Measurements from ENCODE around the gene CD247. TPM values are rescaled to one million over a fixed set of nuclear protein-coding genes. Genes with fewer than 3 reads are reported as not detected.

CD247 gene
- total RNA-seq, 1 donor from 2014 or later, result not detected

- DNase-seq (ENCODE audit: low read depth in 2 of 2), result no peak
Observed at GRCh38 chr1:167440776-167441175, 77.6 kb downstream of the CD247 start.

- DNase-seq (ENCODE audit: low read depth in 2 of 2), result no peak
Observed at GRCh38 chr1:167440345-167440744, 78.0 kb downstream of the CD247 start.

- peak; percentile 39 to 56 for DNase-seq (ENCODE audit: low read depth in 2 of 2)
Observed at GRCh38 chr1:167439301-167439988, 78.9 kb downstream of the CD247 start.

DNA sequence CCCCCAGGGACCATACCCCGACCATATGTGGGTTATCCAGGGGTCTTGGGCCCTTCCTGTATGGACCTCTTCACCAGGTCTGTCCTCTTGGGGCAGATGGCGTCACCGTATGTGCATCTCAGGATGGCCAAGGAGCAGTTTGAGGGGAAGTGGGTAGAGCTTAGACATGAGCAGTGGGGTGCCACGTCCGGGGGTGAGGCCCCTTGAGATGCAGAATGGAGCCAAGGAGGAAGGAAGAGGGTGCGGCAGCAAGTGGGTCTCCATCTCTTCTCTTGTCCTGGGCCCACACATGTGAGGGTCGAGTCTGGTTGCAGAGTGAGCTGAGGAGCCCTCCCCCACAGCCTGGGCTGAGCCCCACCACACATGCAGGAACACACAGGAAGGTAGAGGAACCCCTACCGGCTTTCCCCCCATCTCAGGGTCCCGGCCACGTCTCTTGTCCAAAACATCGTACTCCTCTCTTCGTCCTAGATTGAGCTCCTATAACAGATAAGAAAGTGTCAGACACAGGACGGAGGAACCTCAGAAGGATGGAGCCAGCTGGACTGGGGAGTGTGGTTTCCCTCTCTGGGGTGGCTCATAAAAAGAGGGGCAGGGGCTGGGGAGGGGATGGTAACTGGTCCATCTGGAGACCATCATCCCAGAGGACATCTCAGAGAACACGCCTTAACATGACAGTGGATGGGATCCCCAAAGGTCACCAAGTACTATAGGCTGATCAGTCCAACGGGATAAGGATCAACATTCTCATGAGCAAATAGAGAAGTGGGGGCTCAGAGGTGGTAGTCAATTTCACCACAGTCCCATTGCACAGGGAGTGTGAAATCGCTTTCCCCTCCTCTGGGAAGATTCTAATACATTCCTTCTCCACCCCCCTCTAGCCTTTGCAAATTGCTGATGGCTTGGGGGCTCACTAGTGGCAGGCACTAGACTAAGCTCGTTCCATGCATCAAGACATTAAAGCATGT is 79.9 kb downstream of the CD247 start:
- DNase-seq (ENCODE audit: low read depth in 2 of 2), result no peak

- DNase-seq (ENCODE audit: low read depth in 2 of 2), result no peak
Observed at GRCh38 chr1:167435484-167435883, 82.8 kb downstream of the CD247 start.

DNA sequence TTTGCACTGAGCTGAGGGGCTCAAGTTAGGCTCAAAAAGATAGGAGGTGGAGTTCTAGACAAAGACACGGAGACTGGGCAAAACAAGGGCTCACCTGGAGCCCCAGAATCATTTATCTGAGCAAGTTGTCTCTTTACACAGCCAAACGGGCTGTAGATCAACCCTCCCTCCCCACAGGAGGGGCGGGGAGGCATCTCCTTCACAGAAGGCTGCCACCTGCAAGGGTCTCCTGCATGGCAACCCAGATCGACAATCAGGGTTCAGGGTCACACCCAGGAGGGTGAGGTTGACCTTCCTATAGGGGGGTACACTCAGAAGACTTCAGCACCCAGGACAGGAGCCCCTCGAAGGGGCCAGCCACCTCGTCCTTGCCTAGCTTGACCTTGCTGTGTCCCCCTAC is 84.0 kb downstream of the CD247 start:
- DNase-seq (ENCODE audit: low read depth in 2 of 2), result no peak

- no peak for DNase-seq (ENCODE audit: low read depth in 2 of 2)
Observed at GRCh38 chr1:167433884-167434283, 84.4 kb downstream of the CD247 start.

DNA sequence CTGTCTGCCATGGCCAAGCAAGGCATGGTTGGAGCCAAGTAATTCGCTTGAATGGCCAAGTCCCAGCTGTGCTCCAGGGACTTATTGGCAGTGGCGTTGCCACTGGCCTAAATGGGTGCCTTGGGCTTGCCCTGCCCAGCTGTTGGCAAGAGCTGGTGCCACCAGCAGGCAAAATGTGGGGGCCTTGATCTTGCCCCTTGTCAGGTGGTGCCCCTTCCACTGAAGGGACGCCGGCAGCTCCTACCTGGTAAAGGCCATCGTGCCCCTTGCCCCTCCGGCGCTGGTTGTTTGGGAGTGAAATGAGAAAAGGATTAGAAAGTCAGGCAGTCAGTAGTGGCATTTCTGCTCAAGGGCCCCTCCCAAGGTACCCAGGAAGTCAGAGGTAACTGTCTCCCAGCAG is 85.5 kb downstream of the CD247 start:
- DNase-seq (ENCODE audit: low read depth in 2 of 2), result no peak

DNA sequence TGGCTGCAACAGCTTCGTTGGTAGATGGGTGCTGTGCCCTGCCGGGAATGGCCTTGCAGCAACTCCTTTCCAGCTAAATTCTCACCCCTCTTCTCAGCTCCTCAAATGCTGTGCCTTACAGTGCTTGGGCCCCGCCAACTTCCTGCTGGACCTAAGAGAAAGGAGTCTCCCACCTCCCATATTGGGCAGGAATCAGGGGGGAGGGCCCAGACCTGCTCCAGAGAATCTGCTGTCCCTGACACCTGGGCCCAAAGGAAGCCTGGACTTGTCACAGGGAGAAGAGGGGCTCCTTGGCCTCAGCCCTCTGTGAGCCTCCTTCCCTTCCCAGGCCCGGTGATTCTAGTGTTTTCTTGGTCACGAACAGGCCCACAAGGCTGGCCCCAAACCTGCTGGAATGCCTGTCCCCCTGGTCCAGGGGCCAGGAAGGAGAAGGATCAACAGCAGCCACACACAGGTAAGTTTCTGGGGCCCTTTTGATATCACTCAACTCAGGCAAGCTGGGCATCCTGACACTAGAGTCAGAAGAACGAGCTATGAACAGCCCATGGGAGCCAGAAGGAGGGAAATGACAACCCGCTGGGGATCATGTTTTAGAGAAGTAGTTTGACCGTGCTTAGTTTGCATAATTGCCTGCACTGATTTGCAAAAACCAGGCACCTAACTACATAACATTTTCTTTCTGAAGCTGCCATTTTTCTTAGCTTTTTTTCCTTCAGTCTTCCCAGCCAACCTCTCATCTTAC is 86.2 kb downstream of the CD247 start:
- DNase-seq (ENCODE audit: low read depth in 2 of 2), result no peak

- no peak for DNase-seq (ENCODE audit: low read depth in 2 of 2)
Observed at GRCh38 chr1:167431261-167431908, 86.9 kb downstream of the CD247 start.

DNA sequence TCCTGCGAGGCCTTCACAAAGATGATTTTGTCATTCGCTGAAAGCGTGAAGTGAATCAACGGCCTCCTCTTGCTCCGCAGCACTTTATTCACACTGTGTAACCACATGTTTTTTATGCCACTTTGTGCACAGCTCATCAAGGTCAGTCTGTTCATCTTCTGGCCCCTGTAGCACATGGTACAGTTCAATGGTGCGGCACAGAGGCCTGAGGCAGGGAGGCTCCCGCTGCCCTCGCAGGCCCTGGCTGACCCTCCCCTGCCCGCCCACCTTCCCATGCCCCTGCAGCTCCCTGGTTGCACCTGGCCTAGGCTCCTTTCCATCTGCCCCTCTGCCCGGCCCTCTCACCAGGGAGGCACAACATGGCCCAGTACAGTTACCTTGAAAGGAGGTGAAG is 87.5 kb downstream of the CD247 start:
- DNase-seq (ENCODE audit: low read depth in 2 of 2), result no peak

- peak in 1 of 2 donors; percentile 61 for DNase-seq (ENCODE audit: low read depth in 2 of 2)
Observed at GRCh38 chr1:167430134-167430848, 88.0 kb downstream of the CD247 start.

DNA sequence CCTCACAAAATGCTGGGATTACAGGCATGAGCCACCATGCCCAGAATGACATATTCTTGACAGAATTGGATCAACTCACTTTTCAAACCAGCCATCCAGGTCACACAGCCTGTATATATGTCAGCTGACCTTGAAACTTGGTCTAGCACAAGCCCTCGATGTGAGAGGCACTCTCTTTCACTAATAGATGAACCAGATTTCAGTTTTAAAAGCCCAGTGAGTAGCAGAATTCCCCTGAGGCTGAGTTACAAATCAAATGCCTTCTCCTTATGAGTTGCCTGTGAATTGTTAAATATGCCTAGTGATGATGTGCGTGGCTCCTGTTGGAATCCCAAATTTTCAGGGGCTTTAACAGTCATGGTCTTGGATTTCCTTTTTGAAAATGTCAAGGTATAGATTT is 88.7 kb downstream of the CD247 start:
- DNase-seq (ENCODE audit: low read depth in 2 of 2), result no peak

- DNase-seq (ENCODE audit: low read depth in 2 of 2), result peak; percentile 28 to 61
Observed at GRCh38 chr1:167428395-167428794, 89.9 kb downstream of the CD247 start.

DNA sequence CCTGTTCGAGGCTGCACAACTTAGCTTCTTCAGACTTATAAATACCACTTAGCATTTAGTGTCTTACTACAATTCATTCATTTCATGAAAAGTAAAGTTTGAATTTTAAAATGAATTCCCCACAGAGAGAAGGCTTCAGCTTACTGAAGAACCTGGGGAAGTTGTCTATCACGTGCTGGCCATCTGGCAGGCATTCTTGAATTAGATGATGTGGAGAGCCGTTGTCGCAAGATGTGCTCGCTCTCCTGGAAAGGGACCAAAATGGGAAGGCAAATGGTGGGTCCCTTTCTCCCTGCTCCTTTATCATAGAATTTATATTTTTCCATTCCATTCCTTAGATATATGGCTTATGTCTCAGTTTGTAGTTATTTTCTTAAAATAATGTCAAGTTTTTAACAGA is 90.5 kb downstream of the CD247 start:
- DNase-seq (ENCODE audit: low read depth in 2 of 2), result no peak

GRCh38 chr1:167426716-167427115 is 91.6 kb downstream of the CD247 start:
- DNase-seq (ENCODE audit: low read depth in 2 of 2), result no peak

DNA sequence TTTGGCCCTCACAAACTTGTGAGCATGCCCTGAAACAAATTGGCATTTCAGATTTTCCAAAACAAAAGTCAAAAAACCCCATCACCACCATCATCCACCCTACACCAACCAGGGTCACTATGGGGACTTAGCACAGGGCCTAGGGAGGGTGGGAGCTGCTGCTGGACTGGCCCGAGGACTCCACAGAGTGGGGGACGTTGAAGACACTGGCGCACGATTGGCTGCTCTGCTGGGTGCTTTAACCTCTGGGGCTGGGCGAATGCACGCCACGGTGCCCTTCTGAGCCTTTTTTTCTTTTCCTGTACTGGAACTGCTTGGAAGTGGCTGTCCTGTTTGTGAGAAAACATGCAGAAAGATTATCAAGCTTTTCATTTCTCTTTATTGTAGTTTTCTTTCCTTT is 92.8 kb downstream of the CD247 start:
- DNase-seq (ENCODE audit: low read depth in 2 of 2), result no peak

DNA sequence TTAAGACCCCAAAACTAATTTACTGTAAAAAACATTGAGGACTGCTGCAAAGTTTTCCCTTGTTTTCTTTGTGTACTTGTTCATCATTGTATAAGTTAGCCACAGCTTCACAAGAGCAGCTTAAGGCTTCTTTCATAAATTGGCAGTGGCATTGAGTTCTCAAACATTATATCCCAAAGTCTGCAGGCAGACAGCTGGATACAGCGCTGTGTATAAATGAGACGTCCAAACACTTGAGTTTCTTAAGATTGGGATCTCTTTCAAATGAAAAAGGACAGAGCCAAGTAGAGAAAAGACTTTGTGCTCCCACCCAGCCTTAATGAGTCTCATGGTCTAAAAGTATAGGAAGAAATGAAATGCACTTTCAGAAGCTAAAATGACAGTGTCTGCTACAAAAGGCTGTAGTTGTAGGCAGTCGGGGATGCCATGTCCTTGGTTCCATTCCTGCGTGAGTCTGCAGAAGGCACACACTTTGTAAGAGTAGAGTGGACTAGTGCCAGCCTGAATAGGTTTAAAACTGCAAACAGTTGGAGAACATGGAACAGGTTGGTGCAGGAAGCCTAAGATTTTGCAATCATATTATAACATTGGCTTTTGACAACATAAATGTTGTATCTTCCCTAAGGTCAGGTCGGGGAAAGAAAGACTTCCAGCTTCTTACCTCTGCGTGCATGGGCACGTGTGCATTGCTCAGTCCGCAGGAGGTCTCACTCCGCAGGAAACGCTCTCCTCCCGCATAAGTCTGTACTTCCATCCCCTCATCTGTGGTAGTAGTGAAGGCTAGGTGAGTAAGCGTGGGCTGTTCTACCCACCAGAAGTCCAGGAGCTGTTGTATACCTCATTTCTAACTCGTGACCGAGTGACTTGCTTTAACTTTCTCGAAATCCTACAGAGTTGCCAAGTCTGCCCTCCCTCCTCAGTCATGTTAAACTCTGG is 94.4 kb downstream of the CD247 start:
- no peak for DNase-seq (ENCODE audit: low read depth in 2 of 2)

- no peak for DNase-seq (ENCODE audit: low read depth in 2 of 2)
Observed at GRCh38 chr1:167420510-167420909, 97.8 kb downstream of the CD247 start.

DNA sequence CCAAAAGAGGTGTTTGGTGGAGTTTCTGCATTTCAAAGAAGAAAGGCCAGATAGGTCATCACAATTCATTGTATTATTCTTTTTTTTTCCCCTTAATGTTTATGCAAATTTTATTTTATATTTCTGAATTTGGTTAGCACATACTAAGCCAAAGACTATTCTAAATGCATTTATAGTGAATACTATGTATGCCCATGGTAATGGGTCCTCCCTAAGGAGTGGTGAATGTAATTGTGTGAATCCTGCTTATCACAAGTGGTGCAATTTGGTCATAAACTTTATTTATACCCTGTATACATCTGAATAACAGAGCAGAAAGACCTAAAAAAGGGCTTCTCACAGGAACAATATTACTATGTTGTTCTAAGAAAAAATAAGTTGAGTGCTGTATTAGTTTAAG is 99.1 kb downstream of the CD247 start:
- no peak for DNase-seq (ENCODE audit: low read depth in 2 of 2)
